Measurements from ENCODE around the gene CDC42SE2. TPM values are rescaled to one million over a fixed set of nuclear protein-coding genes. Genes with fewer than 3 reads are reported as not detected.
"Not testable (repeated sequence)": the region's sequence is repeated elsewhere in the genome, so short reads cannot be mapped to it uniquely, and the experiment has no call there.

CDC42SE2 gene
- total RNA-seq, 1 donor from 2014 or later = 39.6 TPM

DNA sequence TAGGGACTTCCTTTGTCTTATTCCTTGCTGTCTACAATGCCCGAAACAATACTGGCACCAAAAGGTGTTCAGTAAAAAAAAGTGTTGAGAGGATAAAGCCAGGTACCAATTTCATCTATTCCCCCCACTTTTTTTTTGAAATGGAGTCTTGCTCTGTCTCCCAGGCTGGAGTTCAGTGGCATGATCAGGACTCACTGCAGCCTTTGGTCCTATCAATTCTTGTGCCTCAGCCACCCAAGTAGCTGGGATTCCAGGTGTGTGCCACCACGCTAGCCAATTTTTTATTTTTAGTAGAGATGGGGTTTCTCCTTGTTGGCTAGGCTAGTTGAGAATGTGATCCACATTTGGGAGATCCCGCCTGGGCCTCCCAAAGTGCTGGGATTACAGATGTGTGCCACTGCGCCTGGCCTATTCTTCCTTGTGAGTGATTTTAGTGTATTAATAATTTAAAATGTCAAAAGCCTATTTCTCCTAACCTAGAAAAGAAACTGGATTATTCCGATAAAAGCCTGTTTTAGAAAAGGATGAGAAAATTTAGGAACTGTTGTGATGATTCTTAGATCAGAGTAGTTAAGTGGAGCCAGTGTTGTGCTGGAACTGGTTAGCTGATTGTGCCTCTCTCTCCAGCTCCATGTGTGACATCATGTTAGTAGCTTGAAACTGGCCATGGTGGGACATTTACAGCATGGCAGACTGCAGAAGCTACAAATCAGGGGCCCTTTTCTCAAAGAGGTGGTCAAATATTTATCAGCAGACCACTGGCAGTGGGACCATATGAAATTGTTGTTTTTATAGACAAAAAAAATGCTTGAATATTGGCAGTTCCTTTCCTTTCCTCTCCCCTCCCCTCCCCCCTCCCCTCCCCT, 14.3 kb downstream of the CDC42SE2 start:
- no peak for DNase-seq (ENCODE audit: low spot score)

GRCh38 chr5:131278741-131279124, 14.9 kb downstream of the CDC42SE2 start:
- DNase-seq (ENCODE audit: low spot score) = not testable (repeated sequence)

DNA sequence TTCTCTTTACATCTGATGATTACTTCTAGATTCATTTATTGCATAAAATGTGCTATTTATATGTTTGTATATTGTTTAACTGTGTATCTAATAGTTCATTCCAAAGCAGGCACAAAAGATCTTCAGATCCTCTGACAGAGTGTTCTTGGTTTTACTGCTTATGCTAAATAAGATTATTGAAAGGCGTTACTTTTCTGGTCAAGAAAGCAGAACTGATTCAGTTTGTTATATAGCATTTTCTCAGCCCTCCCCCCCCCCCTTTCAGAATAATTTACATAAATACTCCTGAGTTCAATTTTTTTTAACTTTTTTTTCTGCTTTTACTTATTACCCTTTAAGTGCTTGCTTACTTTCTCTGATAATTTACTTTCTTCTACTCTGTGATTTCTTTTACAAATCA, 15.4 kb downstream of the CDC42SE2 start:
- no peak for DNase-seq (ENCODE audit: low spot score)

GRCh38 chr5:131280417-131280816, 16.6 kb downstream of the CDC42SE2 start:
- no peak for DNase-seq (ENCODE audit: low spot score)

DNA sequence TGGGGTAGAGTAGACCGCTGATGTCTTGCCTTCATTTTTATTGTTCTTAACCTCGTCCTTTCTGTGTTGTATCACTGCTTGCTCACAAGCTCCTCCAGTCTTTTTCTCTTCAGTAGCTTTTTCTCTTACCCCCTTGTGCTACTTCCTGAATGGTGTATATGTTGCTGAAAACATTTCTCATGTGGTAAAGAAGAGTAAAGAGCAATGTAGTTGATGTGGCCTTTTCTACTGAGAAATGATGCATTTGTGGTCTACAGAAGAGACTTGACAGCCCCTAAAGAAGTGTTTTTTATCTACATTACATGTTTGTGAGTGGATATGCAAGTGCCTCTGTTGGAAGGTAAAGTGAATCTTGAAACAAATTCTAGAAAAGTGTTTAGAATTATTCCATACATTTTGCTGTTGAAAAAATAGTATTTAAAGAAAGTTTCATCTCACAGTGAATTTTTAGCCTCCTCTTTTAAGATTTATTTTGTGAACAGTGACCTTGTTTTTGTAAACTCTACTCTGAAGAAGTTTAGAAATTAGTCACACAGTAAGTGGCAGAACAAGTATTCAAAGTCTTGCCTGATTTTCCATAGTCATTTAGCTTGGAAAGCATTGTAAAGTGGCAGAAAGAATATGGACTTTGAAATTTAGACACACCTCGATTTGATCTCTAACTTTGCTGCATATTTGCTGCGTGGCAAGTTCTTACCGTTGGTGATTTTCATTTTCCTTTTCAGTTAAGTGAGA, 17.4 kb downstream of the CDC42SE2 start:
- DNase-seq (ENCODE audit: low spot score) = no peak

- no peak for DNase-seq (ENCODE audit: low spot score)
Observed at GRCh38 chr5:131281868-131282234, 18.0 kb downstream of the CDC42SE2 start.

DNA sequence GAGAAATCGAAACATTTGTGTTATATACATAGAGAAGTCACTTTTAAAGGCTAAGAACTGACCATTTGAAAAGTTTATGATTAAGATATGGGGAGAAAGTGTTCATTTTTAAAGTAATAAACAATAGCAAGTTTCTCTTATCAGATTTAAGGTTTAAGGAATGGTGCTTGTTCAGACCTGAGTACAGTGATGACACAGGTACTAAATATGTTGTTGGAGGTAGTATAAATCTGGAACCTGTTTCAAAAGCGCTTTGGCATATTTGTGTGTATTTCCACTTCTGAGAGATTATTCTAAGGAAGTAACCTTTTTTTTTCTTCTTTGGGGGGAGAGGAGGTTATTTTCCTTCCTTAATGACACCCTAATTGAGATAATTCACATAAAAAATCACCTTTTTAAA, 18.4 kb downstream of the CDC42SE2 start:
- no peak for DNase-seq (ENCODE audit: low spot score)

GRCh38 chr5:131285703-131286399, 22.0 kb downstream of the CDC42SE2 start:
- DNase-seq (ENCODE audit: low spot score) = no peak

DNA sequence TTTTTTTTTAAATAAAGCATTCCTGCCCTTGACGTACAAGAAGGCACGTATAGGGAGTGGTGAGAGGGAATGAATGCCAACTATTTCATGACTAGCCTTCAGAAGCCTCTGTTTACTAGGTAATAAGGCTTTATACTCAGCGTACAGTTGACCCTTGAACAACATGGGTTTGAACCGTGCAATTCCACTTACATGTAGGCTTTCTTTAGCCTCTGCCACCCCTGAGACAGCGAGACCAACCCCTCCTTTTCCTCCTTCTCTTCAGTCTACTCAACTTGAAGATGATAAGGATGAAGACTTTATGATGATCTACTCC, 22.5 kb downstream of the CDC42SE2 start:
- DNase-seq (ENCODE audit: low spot score) = no peak

DNA sequence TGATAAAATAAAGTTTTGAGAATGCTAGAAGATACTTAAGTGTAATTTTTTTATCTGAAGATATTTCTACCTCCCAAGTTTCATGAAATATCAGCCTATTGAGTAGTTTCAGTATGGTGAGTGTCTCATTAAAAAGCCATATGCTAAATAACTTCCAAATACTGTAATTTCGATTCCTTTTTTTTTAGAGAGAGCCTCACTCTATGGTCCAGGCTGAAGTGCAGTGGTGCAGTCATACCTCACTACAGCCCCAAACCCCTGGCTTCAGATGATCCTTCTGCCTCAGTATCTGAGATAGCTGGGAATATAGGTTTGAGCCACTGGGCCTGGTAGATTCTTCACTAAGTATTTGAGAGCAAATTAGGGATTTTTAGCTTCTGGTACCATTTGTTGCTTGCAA, 24.5 kb downstream of the CDC42SE2 start:
- DNase-seq (ENCODE audit: low spot score) = no peak

DNA sequence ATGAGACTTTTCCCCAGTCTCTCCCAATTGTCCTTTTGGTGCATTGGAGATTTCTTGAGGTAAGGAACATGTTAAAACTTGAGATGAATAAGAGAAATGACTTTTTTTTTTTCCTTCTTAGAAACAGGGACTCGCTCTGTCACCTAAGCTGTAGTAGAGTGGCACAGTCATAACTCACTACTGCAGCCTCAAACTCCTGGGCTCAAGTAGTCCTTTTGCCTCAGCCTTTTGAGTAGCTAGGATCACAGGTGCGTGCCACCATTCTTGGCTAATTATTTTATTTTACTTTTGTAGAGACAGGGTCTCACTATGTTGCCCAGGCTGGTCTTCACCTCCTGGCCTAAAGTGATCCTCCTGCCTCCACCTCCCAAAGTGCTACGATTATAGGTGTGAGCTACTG, 25.9 kb downstream of the CDC42SE2 start:
- no peak for DNase-seq (ENCODE audit: low spot score)

DNA sequence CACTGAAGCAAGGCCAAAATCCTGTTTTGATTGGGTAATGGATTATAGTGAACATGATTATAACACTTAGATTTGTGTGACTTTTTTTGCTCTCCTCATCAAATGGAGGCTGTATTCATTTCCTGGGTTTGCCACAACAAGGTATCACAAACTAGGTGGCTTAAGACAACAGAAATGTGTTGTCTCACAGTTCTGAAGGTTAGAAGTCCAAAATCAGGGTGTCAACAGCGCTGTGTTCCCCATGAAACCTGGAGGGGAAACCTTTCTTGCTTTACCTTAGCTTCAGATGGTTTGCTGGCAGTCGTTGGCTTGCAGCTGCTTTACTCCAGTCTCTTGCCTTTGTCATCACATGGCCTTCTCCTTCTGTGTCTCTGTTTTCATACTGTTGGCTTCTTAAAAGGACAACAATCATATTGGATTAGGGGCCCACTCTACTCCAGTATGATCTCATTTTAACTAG, 32.4 kb downstream of the CDC42SE2 start:
- DNase-seq (ENCODE audit: low spot score) = no peak

DNA sequence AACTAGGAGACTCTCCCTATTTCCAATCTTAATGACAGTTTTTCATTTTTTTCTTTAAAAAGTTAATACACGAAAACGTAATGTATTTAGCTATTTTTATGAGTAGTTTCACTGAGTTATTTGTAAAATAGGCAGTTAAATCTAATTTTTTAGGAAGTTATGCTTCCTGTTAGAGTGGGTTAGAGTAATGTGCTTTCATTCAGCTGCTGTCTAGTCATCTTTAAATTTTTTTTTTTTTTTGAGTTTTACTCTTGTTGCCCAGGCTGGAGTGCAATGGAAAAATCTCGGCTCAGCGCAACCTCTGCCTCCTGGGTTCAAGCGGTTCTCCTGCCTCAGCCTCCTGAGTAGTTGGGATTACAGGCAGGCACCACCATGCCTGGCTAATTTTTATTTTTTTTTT, 34.0 kb downstream of the CDC42SE2 start:
- DNase-seq (ENCODE audit: low spot score) = no peak

DNA sequence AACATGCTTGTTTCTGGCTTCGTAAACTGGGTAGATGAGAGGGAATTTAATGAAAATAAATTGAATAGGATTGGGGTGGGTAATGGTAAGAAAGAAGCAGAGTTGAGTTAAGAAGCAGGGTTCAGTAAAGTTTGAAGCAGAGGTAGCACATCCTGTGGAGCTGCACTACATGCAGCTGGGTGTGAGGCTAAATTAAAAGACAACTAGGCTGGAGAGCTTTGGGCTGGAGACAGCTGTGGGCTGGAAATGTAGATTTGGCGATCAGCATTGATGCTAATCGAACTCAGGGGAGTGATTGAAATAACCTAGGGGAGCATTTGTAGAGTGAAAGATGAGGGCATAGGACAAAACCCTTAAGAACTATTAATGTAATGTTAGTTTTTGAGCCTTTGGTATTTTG, 35.6 kb downstream of the CDC42SE2 start:
- no peak for DNase-seq (ENCODE audit: low spot score)

DNA sequence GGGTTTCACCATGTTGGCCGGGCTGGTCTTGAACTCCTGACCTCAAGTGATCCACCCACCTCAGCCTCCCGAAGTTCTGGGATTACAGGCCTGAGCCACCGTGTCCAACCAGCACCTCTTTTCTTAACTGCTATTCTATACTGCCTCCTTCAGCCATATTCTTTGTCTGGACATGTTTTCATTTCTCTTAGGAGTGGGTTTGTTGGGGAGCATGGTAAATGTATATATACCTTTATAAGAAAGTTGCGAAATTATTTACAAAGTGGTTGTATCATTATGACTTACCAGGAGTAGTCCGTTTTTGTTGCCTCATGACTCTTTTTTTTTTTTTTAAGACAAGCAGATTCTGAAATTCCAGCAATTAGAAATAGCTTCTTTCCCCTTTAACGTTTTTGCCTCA, 38.7 kb downstream of the CDC42SE2 start:
- no peak for DNase-seq (ENCODE audit: low spot score)

- no peak for DNase-seq (ENCODE audit: low spot score)
Observed at GRCh38 chr5:131303537-131303936, 39.7 kb downstream of the CDC42SE2 start.

- no peak for DNase-seq (ENCODE audit: low spot score)
Observed at GRCh38 chr5:131304414-131304813, 40.6 kb downstream of the CDC42SE2 start.

- no peak for DNase-seq (ENCODE audit: low spot score)
Observed at GRCh38 chr5:131305138-131305689, 41.4 kb downstream of the CDC42SE2 start.

DNA sequence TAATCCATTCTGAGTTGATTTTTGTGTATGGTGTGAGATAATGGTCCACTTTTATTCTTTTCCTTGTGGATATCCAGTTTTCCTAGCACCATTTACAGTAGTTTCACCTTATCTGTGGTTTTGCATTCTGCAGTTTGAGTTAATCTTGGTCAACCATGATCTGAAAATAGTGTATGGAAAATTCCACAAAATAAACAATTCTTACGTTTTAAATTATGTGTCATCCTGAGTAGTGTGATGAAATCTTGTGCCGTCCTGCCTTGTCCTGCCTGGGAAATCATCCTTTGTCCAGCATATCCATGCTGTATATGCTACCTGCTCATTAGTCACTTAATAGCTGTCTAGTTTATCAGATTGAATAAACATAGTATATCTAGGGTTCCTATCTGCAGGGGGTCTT, 42.1 kb downstream of the CDC42SE2 start:
- no peak for DNase-seq (ENCODE audit: low spot score)

- DNase-seq (ENCODE audit: low spot score) = peak; percentile 62
Observed at GRCh38 chr5:131312235-131312772, 48.5 kb downstream of the CDC42SE2 start.

- DNase-seq (ENCODE audit: low spot score) = no peak
Observed at GRCh38 chr5:131316026-131316425, 52.2 kb downstream of the CDC42SE2 start.

- no peak for DNase-seq (ENCODE audit: low spot score)
Observed at GRCh38 chr5:131316822-131317221, 53.0 kb downstream of the CDC42SE2 start.
